NCI-H524 (cell line): ENCODE measurements around the gene SDK2.
"Not testable (repeated sequence)": the region's sequence is repeated elsewhere in the genome, so short reads cannot be mapped to it uniquely, and the experiment has no call there.

Experiments
- DNase-seq, 2 experiments: peaks; one replicate each; lab custom pipeline; 2025; lab: John Stamatoyannopoulos, UW

Gene SDK2

DNA sequence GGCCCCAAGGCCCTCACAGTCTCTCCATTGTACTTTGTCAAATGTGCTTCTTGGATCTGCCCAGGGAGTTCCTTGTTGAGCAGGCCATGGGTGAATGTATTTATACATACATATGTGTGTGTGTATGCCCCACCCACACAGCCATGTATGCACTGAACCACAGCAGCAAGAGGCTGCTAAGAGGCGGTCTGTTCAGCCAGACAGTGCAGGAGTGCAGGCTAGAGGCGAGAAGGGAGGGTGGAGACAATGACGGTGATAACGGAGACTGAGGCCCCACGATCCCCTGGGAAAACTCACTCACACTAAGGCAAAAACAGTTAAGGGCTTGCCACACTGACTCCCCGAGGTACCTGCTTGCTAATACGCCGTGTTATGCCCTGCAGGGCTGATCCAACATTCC is 181.4 kb downstream of the SDK2 start:
- DNase-seq = peak in 1 of 2 experiments; percentile 24

DNA sequence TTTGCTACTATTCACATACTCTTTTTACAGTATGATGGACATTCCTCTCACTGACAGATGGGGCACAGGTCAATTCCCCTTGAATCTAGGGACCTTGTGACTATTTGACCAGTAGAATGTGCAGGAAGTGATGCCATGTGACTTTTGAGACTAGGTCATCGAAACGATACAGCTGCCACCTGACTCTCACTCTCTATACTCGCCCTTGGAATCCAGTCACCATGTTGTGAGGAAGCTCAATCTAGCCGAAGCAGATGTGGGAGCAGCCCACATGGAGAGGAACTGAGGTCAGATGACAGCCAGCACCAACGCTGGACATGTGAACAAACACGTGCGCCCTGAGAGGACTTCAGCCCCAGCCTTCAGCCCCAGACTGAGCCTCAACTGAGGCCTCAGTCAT is 184.3 kb downstream of the SDK2 start:
- DNase-seq = no peak

GRCh38 chr17:73455767-73456166 is 188.5 kb downstream of the SDK2 start:
- no peak for DNase-seq

DNA sequence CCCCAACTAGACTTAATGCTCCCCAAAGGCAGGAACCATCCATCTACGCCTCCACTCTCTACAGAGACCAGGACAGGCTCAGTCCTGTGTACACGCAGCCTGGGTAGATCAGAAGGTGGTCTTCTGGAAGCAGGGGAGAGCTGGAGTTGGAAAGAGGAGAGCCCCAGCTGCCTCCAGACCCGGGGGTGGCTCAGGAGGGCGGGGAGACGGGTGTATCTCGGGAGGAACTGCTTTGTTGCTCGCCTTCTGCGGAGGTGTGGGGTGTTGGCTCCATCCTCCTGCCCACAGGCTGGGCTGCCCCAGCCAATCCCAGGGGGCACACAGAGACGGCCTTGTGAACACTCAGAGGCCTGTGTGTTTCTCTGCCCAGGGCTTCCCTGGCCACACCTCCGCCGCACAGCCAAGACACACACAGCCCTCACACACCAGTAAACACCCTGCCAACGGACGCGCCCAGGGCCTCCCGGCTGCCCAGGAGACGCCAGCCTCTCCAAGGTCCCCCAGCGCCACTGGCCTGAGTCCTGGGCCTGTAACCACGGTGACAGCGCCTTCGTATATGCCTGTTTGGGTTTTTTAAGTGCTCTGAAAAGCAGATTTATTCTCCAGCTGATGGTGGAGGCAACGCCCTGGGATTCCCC is 189.1 kb downstream of the SDK2 start:
- peak in 1 of 2 experiments; percentile 16 for DNase-seq

GRCh38 chr17:73453494-73453893 is 190.8 kb downstream of the SDK2 start:
- DNase-seq = not testable (repeated sequence)

- no peak for DNase-seq
Observed at GRCh38 chr17:73453090-73453489, 191.2 kb downstream of the SDK2 start.

DNA sequence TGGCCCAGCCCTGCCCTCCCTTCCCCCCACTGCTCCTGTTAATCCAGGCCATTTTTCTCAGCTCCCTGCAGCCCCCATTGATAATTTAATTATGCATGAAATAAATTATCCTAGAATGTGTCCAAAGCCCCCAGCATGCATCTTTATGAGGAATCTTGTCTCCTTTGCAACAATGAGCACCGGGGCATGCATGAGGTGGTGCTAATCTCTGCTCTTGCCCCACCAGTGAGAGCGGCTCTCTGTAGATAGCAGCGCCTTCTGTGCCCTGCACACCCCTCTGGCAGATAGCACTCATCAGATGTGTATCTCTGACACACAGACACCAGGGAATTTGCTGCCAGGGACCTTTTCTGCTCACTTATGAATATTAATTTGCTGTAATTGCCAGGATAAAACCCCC is 192.2 kb downstream of the SDK2 start:
- DNase-seq = no peak

DNA sequence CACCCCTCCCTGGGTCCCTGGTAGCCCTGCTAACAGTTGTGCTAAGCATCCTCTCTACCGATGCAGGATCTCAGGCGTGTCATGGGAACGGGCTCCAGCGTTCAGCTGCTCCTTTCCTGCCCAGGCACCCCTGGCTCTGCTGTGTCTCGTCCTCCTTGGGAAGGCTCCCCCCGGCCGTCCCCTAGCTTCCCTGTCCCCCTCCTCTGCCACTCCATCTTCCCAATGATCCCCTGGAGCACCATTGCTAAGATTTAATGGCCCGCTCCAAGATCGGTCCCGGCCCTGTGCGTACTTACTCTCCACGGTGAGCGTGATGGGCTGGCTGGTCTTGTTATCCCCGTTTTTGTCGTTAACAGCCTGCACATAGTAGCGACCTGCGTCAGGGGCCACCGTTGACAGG is 196.9 kb downstream of the SDK2 start:
- no peak for DNase-seq

DNA sequence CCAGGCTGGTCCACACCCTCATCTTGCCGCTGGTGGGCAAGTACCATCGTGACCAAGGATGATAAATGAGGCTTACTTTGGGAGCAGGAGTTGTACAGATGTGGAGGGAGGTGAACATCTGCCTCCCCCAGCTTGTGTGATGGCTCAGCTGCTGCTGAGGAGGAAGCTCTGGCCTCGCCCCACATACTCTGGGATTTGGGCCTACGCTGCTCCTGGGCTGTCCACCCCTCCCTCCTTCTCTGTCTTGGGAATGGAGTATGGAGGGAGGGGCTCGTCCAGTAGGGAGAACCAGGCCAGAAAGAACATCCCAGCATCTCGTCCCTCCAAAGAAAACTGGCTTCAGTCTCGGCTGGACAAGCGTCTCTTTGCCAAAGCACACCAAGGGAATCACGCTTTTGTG is 197.6 kb downstream of the SDK2 start:
- DNase-seq = no peak

- no peak for DNase-seq
Observed at GRCh38 chr17:73445466-73445865, 198.8 kb downstream of the SDK2 start.

DNA sequence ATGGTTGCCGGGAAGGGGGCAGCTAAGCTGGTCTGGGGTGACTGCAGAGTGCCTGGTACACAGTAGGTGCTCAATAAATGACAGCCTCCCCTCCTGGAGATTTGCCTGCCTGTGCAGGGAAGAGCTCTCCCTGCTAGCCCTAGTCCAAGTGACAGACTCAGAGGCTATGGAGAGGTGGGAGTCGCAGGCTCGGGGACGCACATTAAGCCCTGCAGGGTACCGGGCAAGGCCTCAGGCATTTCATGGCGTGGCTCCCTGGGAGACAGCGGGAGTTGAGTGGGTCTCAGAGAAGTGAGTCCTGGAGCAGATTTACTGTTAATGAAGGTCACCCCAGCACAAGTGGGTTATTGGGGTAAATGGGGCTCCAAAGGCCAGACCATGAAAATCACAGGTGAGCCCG is 200.2 kb downstream of the SDK2 start:
- DNase-seq = no peak

GRCh38 chr17:73439597-73439996 is 204.6 kb downstream of the SDK2 start:
- DNase-seq = no peak

DNA sequence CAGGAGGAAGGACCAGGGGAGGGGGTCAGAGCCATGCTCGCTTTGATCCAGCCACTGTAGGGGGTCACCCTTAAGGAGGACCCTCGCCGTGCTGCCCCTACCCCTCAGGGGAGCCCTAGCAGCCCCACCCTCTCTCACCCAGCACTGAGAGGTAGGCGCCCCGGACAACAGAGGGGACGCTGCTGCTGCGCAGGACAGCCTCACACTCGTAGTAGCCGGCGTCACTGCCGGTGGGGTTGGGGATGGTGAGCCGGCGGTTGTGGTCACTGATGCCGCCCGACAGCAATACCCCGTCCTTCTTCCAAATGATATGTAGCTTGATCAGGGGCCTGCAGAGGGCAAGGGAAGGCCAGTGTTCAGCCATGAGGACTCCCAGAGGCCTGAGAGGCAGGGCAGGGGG is 206.4 kb downstream of the SDK2 start:
- no peak for DNase-seq

GRCh38 chr17:73436954-73437353 is 207.3 kb downstream of the SDK2 start:
- DNase-seq = no peak

- DNase-seq = no peak
Observed at GRCh38 chr17:73435412-73435811, 208.8 kb downstream of the SDK2 start.

DNA sequence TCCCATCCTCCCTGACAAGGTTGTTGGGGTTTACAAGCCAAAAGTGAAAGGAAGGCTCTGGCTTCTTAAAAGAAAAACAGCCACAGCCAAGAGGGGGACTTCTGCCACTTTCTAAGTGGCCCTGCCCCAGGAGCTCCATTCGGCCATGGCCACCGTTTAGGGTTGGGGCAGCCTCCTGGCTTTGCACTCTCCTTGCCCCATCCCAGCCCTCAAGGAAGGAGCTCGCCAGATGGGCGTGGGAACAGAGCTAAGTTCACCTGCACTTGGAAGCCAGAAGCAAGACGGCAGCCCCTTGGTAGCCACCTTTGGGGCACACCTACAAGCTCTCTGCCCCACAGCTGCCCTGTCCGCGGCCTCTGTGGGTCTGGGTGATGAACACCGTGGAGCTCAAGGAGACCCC is 210.1 kb downstream of the SDK2 start:
- DNase-seq = no peak

DNA sequence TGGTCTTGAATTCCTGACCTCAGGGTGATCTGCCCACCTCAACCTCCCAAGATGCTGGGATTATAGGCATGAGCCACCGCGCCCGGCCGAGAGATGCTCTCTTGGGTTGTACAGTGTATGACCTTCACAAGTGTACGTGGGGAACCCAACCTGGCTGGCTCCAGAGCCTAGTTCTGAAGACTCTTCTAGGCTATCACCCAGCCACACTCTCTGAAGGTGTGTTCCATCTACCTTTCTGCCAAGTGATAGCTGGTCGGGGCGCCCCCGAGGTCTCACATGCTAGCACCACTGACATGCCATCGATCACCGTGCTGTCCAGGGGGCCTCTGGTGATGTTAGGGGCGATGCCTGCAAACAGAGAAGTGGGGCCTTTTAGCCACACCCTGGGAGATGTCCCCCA is 210.7 kb downstream of the SDK2 start:
- DNase-seq = no peak

- peak; percentile 91 to 96 for DNase-seq
Observed at GRCh38 chr17:73432624-73433190, 211.5 kb downstream of the SDK2 start.

GRCh38 chr17:73431401-73432205 is 212.6 kb downstream of the SDK2 start:
- peak; percentile 54 to 80 for DNase-seq

GRCh38 chr17:73430848-73431247 is 213.4 kb downstream of the SDK2 start:
- peak; percentile 86 to 96 for DNase-seq

GRCh38 chr17:73430165-73430680 is 214.0 kb downstream of the SDK2 start:
- peak; percentile 32 to 71 for DNase-seq

DNA sequence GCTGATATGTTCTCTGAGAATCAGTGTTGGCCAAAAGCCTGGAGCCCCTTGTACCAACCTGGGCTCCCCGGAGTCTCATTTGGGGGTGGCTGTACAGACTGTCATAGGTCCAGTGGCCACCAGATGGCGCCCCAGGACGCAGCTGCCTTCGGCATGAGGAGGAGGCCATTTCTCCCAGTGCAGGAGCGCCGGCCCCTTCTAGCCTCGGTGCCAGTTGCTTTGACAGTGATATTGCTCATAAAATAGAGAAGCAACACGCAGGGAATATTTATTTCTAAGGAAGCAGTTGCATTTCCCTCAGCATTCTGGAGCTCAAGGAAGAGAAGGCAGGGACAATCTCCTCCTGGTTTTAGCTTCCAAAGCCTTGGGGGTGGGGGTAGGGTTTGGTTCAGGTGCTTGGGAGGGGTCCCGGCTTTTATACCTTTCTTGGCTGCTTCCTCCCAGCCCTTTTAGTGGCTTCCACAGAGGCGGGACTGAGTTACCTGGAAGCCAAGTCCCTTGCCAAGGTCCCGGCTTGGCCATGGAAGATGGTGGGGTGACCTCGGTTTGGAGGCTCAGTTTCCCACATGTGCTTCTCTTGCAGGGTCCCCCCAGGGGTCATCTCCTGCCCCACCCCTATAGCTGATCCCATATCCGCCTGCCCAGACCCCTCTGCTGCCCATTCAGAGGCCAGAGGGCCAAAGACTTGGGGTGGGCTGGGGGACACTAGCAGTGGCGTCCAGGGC is 214.6 kb downstream of the SDK2 start:
- peak; percentile 87 to 96 for DNase-seq
